H1 (cell line): ENCODE measurements around the gene SLC8A3. TPM values are rescaled to one million over a fixed set of nuclear protein-coding genes. Genes with fewer than 3 reads are reported as not detected.

Experiments used
- CTCF ChIA-PET: fragments of 300-600 bp; sonication (Branson Sonifier 250); formaldehyde crosslinking; loops from one replicate; lab custom pipeline; 2021; ENCODE audit not compliant: partially characterized antibody; lab: Charles Lee
- POLR2A ChIA-PET: fragments of 300-600 bp; sonication (Branson Sonifier 250); formaldehyde crosslinking; loops from one replicate; lab custom pipeline; 2021; ENCODE audit warnings: inconsistent platforms; ENCODE audit not compliant: partially characterized antibody; lab: Charles Lee
- DNase-seq, 2 experiments: peaks; one replicate each; pipeline versions ENCODE4 v3.0.0 to v3.0.0-alpha.2; 2010 to 2022; ENCODE audit warnings: low spot score in 2 of 2, low read depth in 1 of 2, mixed read lengths in 1 of 2
- FAIRE-seq: peaks from 2 replicates; lab custom pipeline; 2011; peaks lifted over from hg19 to GRCh38; lab: Jason Lieb, UNC
- H2AFZ ChIP-seq: 2 replicates; pipeline ENCODE4 v1.8.1; 2012; ENCODE audit warnings: low read length, inconsistent platforms
- H2AK5ac ChIP-seq: 2 replicates; pipeline ENCODE4 v1.6.1; 2013; ENCODE audit warnings: low read depth, low read length
- H2BK120ac ChIP-seq: replicated peaks from 2 replicates; pipeline ENCODE3; 2013; ENCODE audit warnings: low read depth, low read length, inconsistent platforms
- H2BK12ac ChIP-seq: 2 replicates; pipeline ENCODE4 v1.6.1; 2013; ENCODE audit warnings: low read depth, low read length
- H2BK15ac ChIP-seq: 2 replicates; pipeline ENCODE4 v1.6.1; 2013; ENCODE audit warnings: low read length
- H2BK20ac ChIP-seq: 2 replicates; pipeline ENCODE4 v1.6.1; 2013; ENCODE audit warnings: low read length
- H2BK5ac ChIP-seq: 2 replicates; pipeline ENCODE4 v1.6.1; 2013; ENCODE audit warnings: low read depth, low read length
- H3K14ac ChIP-seq: 2 replicates; pipeline ENCODE4 v1.6.1; 2013; ENCODE audit warnings: inconsistent platforms; ENCODE audit not compliant: insufficient read length
- H3K18ac ChIP-seq: 2 replicates; pipeline ENCODE4 v1.6.1; 2013; ENCODE audit warnings: low read length; ENCODE audit errors: extremely low read depth
- H3K23ac ChIP-seq: 2 replicates; pipeline ENCODE4 v1.6.1; 2013; ENCODE audit warnings: inconsistent platforms; ENCODE audit not compliant: insufficient read length
- H3K23me2 ChIP-seq: 2 replicates; pipeline ENCODE4 v1.6.1; 2013; ENCODE audit warnings: low read depth, low read length
- H3K27ac ChIP-seq: 2 replicates; pipeline ENCODE4 v1.6.1; 2011; ENCODE audit warnings: low read depth, low read length, inconsistent platforms
- H3K27me3 ChIP-seq, 4 experiments: replicated peaks in 1 of 4; 1 replicate in 1 of 4; 2 replicates in 3 of 4; pipeline versions ENCODE4 v1.6.1 to v1.8.1; 2011 to 2013; ENCODE audit warnings: low read length in 3 of 4, mild to moderate bottlenecking in 3 of 4, inconsistent platforms in 2 of 4, mixed read lengths in 2 of 4, moderate library complexity in 1 of 4; ENCODE audit not compliant: control insufficient read depth in 3 of 4, insufficient read depth in 3 of 4; ENCODE audit errors: extremely low read depth in 1 of 4
- H3K36me3 ChIP-seq, 4 experiments: 2 replicates each; pipeline versions ENCODE4 v1.6.1 to v1.8.1; 2011 to 2013; ENCODE audit warnings: mild to moderate bottlenecking in 4 of 4, low read length in 3 of 4, moderate library complexity in 2 of 4, control low read depth in 1 of 4, inconsistent platforms in 1 of 4; ENCODE audit not compliant: insufficient read depth in 4 of 4, control insufficient read depth in 2 of 4
- H3K4ac ChIP-seq: replicated peaks from 2 replicates; pipeline ENCODE3; 2013; ENCODE audit warnings: low read length, low read depth, mixed read lengths, inconsistent platforms; ENCODE audit not compliant: insufficient read length
- H3K4me1 ChIP-seq, 4 experiments: replicated peaks in 1 of 4; 1 replicate in 1 of 4; 2 replicates in 3 of 4; pipeline versions ENCODE4 v1.6.1 to v1.8.1; 2011 to 2013; ENCODE audit warnings: low read length in 3 of 4, inconsistent platforms in 2 of 4, mixed read lengths in 1 of 4; ENCODE audit not compliant: insufficient read depth in 4 of 4, control insufficient read depth in 3 of 4
- H3K4me2 ChIP-seq, 2 experiments: 2 replicates each; pipeline versions ENCODE4 v1.6.1 to v1.8.1; 2011 to 2013; ENCODE audit warnings: low read depth in 2 of 2, low read length in 2 of 2, control low read depth in 1 of 2, inconsistent platforms in 1 of 2, mild to moderate bottlenecking in 1 of 2; ENCODE audit not compliant: insufficient read depth in 1 of 2
- H3K4me3 ChIP-seq, 4 experiments: fragments of 200-600, 300-600 bp in 1 of 4; sonication (generic), shearing (Covaris generic), sonication (Bioruptor Twin) in 1 of 4; 2 replicates each; pipeline versions ENCODE4 v1.5.1 to v1.8.1; 2011 to 2016; ENCODE audit warnings: low read length in 4 of 4, low read depth in 3 of 4, control low read depth in 2 of 4, inconsistent platforms in 2 of 4, mild to moderate bottlenecking in 2 of 4, mixed read lengths in 1 of 4, moderate library complexity in 1 of 4; ENCODE audit not compliant: insufficient read depth in 2 of 4; ENCODE audit errors: extremely low read depth in 1 of 4
- H3K56ac ChIP-seq: replicated peaks from 2 replicates; pipeline ENCODE3; 2013; ENCODE audit warnings: low read depth, mild to moderate bottlenecking, mixed read lengths, low read length, inconsistent platforms; ENCODE audit not compliant: insufficient read length
- H3K79me1 ChIP-seq: 2 replicates; pipeline ENCODE4 v1.6.1; 2013; ENCODE audit warnings: low read depth, low read length, control low read depth
- H3K79me2 ChIP-seq, 2 experiments: 2 replicates each; pipeline versions ENCODE4 v1.6.1 to v1.8.1; 2012 to 2013; ENCODE audit warnings: low read length in 2 of 2, mild to moderate bottlenecking in 2 of 2, inconsistent platforms in 1 of 2; ENCODE audit not compliant: insufficient read depth in 2 of 2, control insufficient read depth in 1 of 2
- H3K9ac ChIP-seq, 4 experiments: replicated peaks in 1 of 4; 1 replicate in 1 of 4; 2 replicates in 3 of 4; pipeline versions ENCODE4 v1.6.1 to v1.8.1; 2011 to 2013; ENCODE audit warnings: low read depth in 3 of 4, low read length in 3 of 4, control low read depth in 2 of 4, mild to moderate bottlenecking in 2 of 4, moderate library complexity in 2 of 4, inconsistent platforms in 1 of 4; ENCODE audit errors: extremely low read depth in 1 of 4
- H3K9me3 ChIP-seq, 2 experiments: 2 replicates each; pipeline versions ENCODE4 v1.6.1 to v1.8.1; 2012 to 2013; ENCODE audit warnings: mild to moderate bottlenecking in 2 of 2, moderate library complexity in 2 of 2, control low read depth in 1 of 2, inconsistent platforms in 1 of 2, low read depth in 1 of 2, low read length in 1 of 2, mixed read lengths in 1 of 2; ENCODE audit not compliant: insufficient read depth in 2 of 2
- H4K20me1 ChIP-seq, 2 experiments: replicated peaks in 1 of 2; 2 replicates each; pipeline versions ENCODE3 to v1.8.1; 2011 to 2013; ENCODE audit warnings: inconsistent platforms in 2 of 2, low read length in 2 of 2, mild to moderate bottlenecking in 1 of 2; ENCODE audit not compliant: insufficient read depth in 2 of 2, control insufficient read depth in 1 of 2
- H4K5ac ChIP-seq: 2 replicates; pipeline ENCODE4 v1.6.1; 2013; ENCODE audit warnings: low read length, low read depth, mixed read lengths, inconsistent platforms; ENCODE audit not compliant: insufficient read length
- H4K8ac ChIP-seq: 2 replicates; pipeline ENCODE4 v1.8.0; 2013; ENCODE audit warnings: mild to moderate bottlenecking, moderate library complexity, low read length, inconsistent platforms; ENCODE audit not compliant: insufficient read depth; ENCODE audit errors: extremely low read depth
- H4K91ac ChIP-seq: replicated peaks from 2 replicates; pipeline ENCODE3; 2013; ENCODE audit warnings: low read length, mixed read lengths, inconsistent platforms; ENCODE audit not compliant: insufficient read length
- ATF3 ChIP-seq: IDR thresholded peaks from 2 replicates; pipeline ENCODE4 v1.6.1; 2011; ENCODE audit warnings: low read depth, mild to moderate bottlenecking, low read length; ENCODE audit not compliant: insufficient read depth
- BACH1 ChIP-seq: IDR thresholded peaks from 2 replicates; pipeline ENCODE4 v1.6.1; 2012; ENCODE audit warnings: low read length, improper control_type of control experiment
- EGR1 ChIP-seq: IDR thresholded peaks from 2 replicates; pipeline ENCODE4 v1.6.1; 2011; ENCODE audit warnings: low read depth, low read length, borderline replicate concordance
- KDM1A ChIP-seq: fragments of 200-600, 300-600 bp; sonication (generic); IDR thresholded peaks from 2 replicates; pipeline ENCODE4 v1.7.1; 2016; ENCODE audit warnings: mild to moderate bottlenecking, low read length, borderline replicate concordance
- RFX5 ChIP-seq: IDR thresholded peaks from 2 replicates; pipeline ENCODE4 v1.6.1; 2011; ENCODE audit warnings: low read depth, low read length, improper control_type of control experiment, borderline replicate concordance
- RXRA ChIP-seq: IDR thresholded peaks from 2 replicates; pipeline ENCODE4 v1.6.1; 2011; ENCODE audit warnings: low read depth, mild to moderate bottlenecking, low read length, moderate library complexity; ENCODE audit not compliant: insufficient read depth
- SRF ChIP-seq: IDR thresholded peaks from 2 replicates; pipeline ENCODE4 v1.6.1; 2011; ENCODE audit warnings: mild to moderate bottlenecking, low read depth, low read length, moderate library complexity
- SUZ12 ChIP-seq: fragments of 200-600 bp; sonication (generic); IDR thresholded peaks from 2 replicates; pipeline ENCODE4 v1.6.1; 2012; ENCODE audit warnings: mild to moderate bottlenecking, inconsistent platforms, low read length, moderate library complexity, mixed read lengths
- TBP ChIP-seq: IDR thresholded peaks from 2 replicates; pipeline ENCODE4 v1.6.1; 2011; ENCODE audit warnings: low read depth, low read length, improper control_type of control experiment
- YY1 ChIP-seq: IDR thresholded peaks from 2 replicates; pipeline ENCODE4 v1.6.1; 2011; ENCODE audit warnings: low read depth, mild to moderate bottlenecking, low read length
- WGBS, 2 experiments: shearing (Covaris generic) in 1 of 2; methylation state at CpG; one replicate each; pipeline versions ENCODE4 v1.1.6 to v1.1.7; 2013 to 2015; ENCODE audit warnings: low lambda C conversion rate in 2 of 2, mixed read lengths in 2 of 2, inconsistent platforms in 1 of 2, low coverage in 1 of 2, missing lambda C conversion rate in 1 of 2; ENCODE audit not compliant: insufficient replicate concordance in 2 of 2, insufficient coverage in 1 of 2, insufficient read length in 1 of 2; ENCODE audit errors: extremely low coverage in 1 of 2, missing lambda C conversion rate in 1 of 2; 5-methylcytosine and 5-hydroxymethylcytosine counted together
- polyA plus RNA-seq, 7 experiments: library from polyadenylated mRNA; depleted of rRNA in 3 of 7; stranded (reverse) in 5 of 7; unstranded in 2 of 7; fragments of >200 nt in 5 of 7; fragments of 200-250 nt in 2 of 7; gene quantifications; 1 replicate in 5 of 7; 2 replicates in 1 of 7; 4 replicates in 1 of 7; pipeline versions ENCODE4 v1.2.1 to v1.2.3, GENCODE V29; 2011 to 2013; ENCODE audit warnings: missing spikeins in 2 of 7, mixed read lengths in 2 of 7
- total RNA-seq: library from RNA; stranded (reverse); fragmentation: NEBNext Ultra II Directional; extraction: Animal tissue kit (Norgen Biotek cat#: 25700); gene quantifications from 2 replicates; pipeline ENCODE4 v1.2.1, GENCODE V29; 2021

The SLC8A3 gene
- total and polyA plus RNA-seq, 2 of the 8 experiments (the other 6 are each of a cell fraction or from before 2014, with no cell fraction given) = 0.38 to 1.1 TPM

DNA sequence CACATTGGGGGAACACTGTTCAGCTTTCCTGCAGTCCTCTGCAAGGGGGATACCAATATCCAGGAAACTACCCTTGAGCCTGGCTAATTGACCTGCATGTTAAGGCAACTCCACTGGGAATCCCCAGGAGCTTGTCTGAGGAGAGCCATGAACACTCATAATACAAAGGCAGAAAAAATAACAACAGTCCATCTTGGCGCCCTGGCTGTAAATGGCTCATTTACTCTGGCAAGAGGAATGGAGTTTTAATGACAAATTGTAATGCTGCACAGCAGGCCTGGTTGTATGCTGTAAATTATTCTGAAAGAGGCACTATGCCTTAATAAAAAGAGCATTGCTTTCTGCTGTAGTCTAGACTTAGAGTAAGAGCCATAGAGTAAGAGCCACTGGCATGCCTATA is 58.3 kb downstream of the SLC8A3 start:
- H3K79me1 ChIP-seq = no peaks in the 10 kb centered on the region

More for the DNA sequence above, 58.3 kb downstream of the SLC8A3 start:
- H3K79me2 ChIP-seq = no peaks in the 10 kb centered on the region
- no peak overlapping the region for H3K4me3 ChIP-seq
- H2AK5ac ChIP-seq = no peak overlapping the region
- no peak overlapping the region for H3K14ac ChIP-seq
- WGBS, 2 experiments = 88% methylated on average over 1 of the region's 1 CpG; no CpG with 5 or more reads in 1 of the 2 experiments
- H3K4me1 ChIP-seq = peaks cover 0 to 4% (median 0%) of the 10 kb centered on the region in 4 experiments; a peak in 1 of 7 replicates
- no peak for TF ChIP-seq TBP
- no peak for TF ChIP-seq YY1
- TF ChIP-seq BACH1 = no peak
- TF ChIP-seq RXRA = no peak
- TF ChIP-seq SUZ12 = no peak
- TF ChIP-seq EGR1 = no peak
- no peak for TF ChIP-seq RFX5
- no peak for TF ChIP-seq ATF3
- TF ChIP-seq SRF = no peak
- TF ChIP-seq KDM1A = no peak
- H3K4ac ChIP-seq = no peak overlapping the region
- H3K18ac ChIP-seq = no peak overlapping the region
- H4K8ac ChIP-seq = no peak overlapping the region; the same call in 1 of the 2 replicates
- no peaks in the 10 kb centered on the region for H3K23me2 ChIP-seq
- no peak overlapping the region for H2BK5ac ChIP-seq
- H3K4me2 ChIP-seq = no peak overlapping the region
- no peak overlapping the region for H3K23ac ChIP-seq
- no peaks in the 10 kb centered on the region for H3K36me3 ChIP-seq
- H4K20me1 ChIP-seq = no peaks in the 10 kb centered on the region
- ChIA-PET CTCF (interaction anchor here (0.7 to 2.4 kb wide), 2 partner anchors 12 to 37 kb away, joined by 3 to 7 read pairs; no protein-coding TSS in a partner anchor), POLR2A (no interaction called here)
- H2BK20ac ChIP-seq = no peak overlapping the region
- H3K56ac ChIP-seq = no peak overlapping the region
- no peak overlapping the region for H2BK12ac ChIP-seq
- no peaks in the 10 kb centered on the region for H3K9me3 ChIP-seq
- H2BK120ac ChIP-seq = no peak overlapping the region
- FAIRE-seq = no peak
- DNase-seq = no peak
- H3K9ac ChIP-seq = no peak overlapping the region
- no peaks in the 10 kb centered on the region for H3K27me3 ChIP-seq
- no peak overlapping the region for H4K91ac ChIP-seq
- no peak overlapping the region for H4K5ac ChIP-seq
- no peak overlapping the region for H2BK15ac ChIP-seq
- H2AFZ ChIP-seq = no peak overlapping the region
- H3K27ac ChIP-seq = no peak overlapping the region
